NCI-H1930 (cell line): Measurements from ENCODE around the gene NTM.
"Not testable (repeated sequence)": the region's sequence is repeated elsewhere in the genome, so short reads cannot be mapped to it uniquely, and the experiment has no call there.

Source experiments
- DNase-seq, 2 experiments: peaks; one replicate each; lab custom pipeline; 2025; lab: John Stamatoyannopoulos, UW

Gene NTM

GRCh38 chr11:131370090-131370751 lies at the start of gene NTM:
Gene NTM (plus strand): TSS chr11:131370615.
- DNase-seq = no peak

GRCh38 chr11:131324921-131325570 lies 45.4 kb upstream of the NTM start:
- DNase-seq = no peak

- no peak for DNase-seq
Measured at GRCh38 chr11:131326829-131327228, 43.6 kb upstream of the NTM start.

GRCh38 chr11:131327421-131327820 lies 43.0 kb upstream of the NTM start:
- DNase-seq = no peak

- no peak for DNase-seq
Measured at GRCh38 chr11:131328843-131329242, 41.6 kb upstream of the NTM start.

GRCh38 chr11:131331010-131331409 lies 39.4 kb upstream of the NTM start:
- no peak for DNase-seq

- DNase-seq = no peak
Measured at GRCh38 chr11:131331546-131331945, 38.9 kb upstream of the NTM start.

GRCh38 chr11:131334601-131335000 lies 35.8 kb upstream of the NTM start:
- no peak for DNase-seq

- not testable (repeated sequence) for DNase-seq
Measured at GRCh38 chr11:131341900-131342299, 28.5 kb upstream of the NTM start.

GRCh38 chr11:131342442-131342841 lies 28.0 kb upstream of the NTM start:
- not testable (repeated sequence) for DNase-seq

- DNase-seq = no peak
Measured at GRCh38 chr11:131345406-131345805, 25.0 kb upstream of the NTM start.

GRCh38 chr11:131349368-131350086 lies 20.9 kb upstream of the NTM start:
- no peak for DNase-seq

- no peak for DNase-seq
Measured at GRCh38 chr11:131350872-131351271, 19.5 kb upstream of the NTM start.

GRCh38 chr11:131351848-131352247 lies 18.6 kb upstream of the NTM start:
- DNase-seq = no peak

GRCh38 chr11:131353766-131354165 lies 16.6 kb upstream of the NTM start:
- no peak for DNase-seq

GRCh38 chr11:131354251-131354701 lies 16.1 kb upstream of the NTM start:
- DNase-seq = no peak

- DNase-seq = no peak
Measured at GRCh38 chr11:131356206-131356605, 14.2 kb upstream of the NTM start.

GRCh38 chr11:131365329-131365930 lies 5.0 kb upstream of the NTM start:
- DNase-seq = no peak

- no peak for DNase-seq
Measured at GRCh38 chr11:131370901-131371790, 731 bp downstream of the NTM start.

GRCh38 chr11:131371791-131372104 lies 1.3 kb downstream of the NTM start:
- DNase-seq = no peak

- no peak for DNase-seq
Measured at GRCh38 chr11:131372234-131372962, 2.0 kb downstream of the NTM start.
